Endothelial cell of umbilical vein (primary cell): ENCODE data around the gene EDRF1. TPM values are rescaled to one million over a fixed set of nuclear protein-coding genes. Genes with fewer than 3 reads are reported as not detected.

Source experiments
- BruUV-seq: library from RNA; stranded (reverse); fragments of 400-500 nt; replicated peaks from 2 replicates; lab custom pipeline; 2021; lab: Mats Ljungman, UMichigan
- CTCF ChIA-PET: fragments of 300-600, 350-600 bp; sonication (Branson Sonifier 250); formaldehyde crosslinking; loops from one replicate; lab custom pipeline; 2021; ENCODE audit warnings: antibody characterized with exemption, inconsistent platforms; lab: Charles Lee
- POLR2A ChIA-PET: fragments of 300-600, 350-600 bp; sonication (Branson Sonifier 250); formaldehyde crosslinking; loops from one replicate; lab custom pipeline; 2021; ENCODE audit warnings: antibody characterized with exemption, inconsistent platforms; lab: Charles Lee
- DNase-seq: peaks from one replicate; pipeline ENCODE4 v3.0.0-alpha.2; 2011; ENCODE audit warnings: low read depth, low spot score
- FAIRE-seq: peaks from 2 replicates; lab custom pipeline; 2011; peaks lifted over from hg19 to GRCh38; lab: Jason Lieb, UNC
- H2AFZ ChIP-seq: 2 replicates; pipeline ENCODE4 v1.6.0; 2012; ENCODE audit warnings: low read depth, low read length, control low read depth, inconsistent platforms
- H3K27ac ChIP-seq: 2 replicates; pipeline ENCODE4 v1.5.1; 2011; ENCODE audit warnings: low read depth, mild to moderate bottlenecking, control low read depth, low read length, moderate library complexity; ENCODE audit not compliant: insufficient read depth
- H3K27me3 ChIP-seq, 2 experiments: 2 replicates each; pipeline versions ENCODE4 v1.6.0 to v1.6.1; 2011; ENCODE audit warnings: low read length in 2 of 2, mixed read lengths in 1 of 2; ENCODE audit not compliant: control insufficient read depth in 2 of 2, insufficient read depth in 2 of 2
- H3K36me3 ChIP-seq, 2 experiments: 2 replicates in 1 of 2; 3 replicates in 1 of 2; pipeline ENCODE4 v1.5.1; 2011; ENCODE audit warnings: low read length in 2 of 2, mild to moderate bottlenecking in 1 of 2, moderate library complexity in 1 of 2; ENCODE audit not compliant: control insufficient read depth in 2 of 2, insufficient read depth in 2 of 2; ENCODE audit errors: extremely low read depth in 1 of 2
- H3K4me1 ChIP-seq: 3 replicates; pipeline ENCODE4 v1.5.1; 2011; ENCODE audit warnings: mild to moderate bottlenecking, low read length; ENCODE audit not compliant: control insufficient read depth, insufficient read depth; ENCODE audit errors: extremely low read depth
- H3K4me2 ChIP-seq: 2 replicates; pipeline ENCODE4 v1.6.1; 2011; ENCODE audit warnings: low read length, control low read depth, mixed read lengths; ENCODE audit not compliant: insufficient read depth
- H3K4me3 ChIP-seq, 3 experiments: fragments of 200-600 bp in 1 of 3; sonication (generic), shearing (Covaris generic) in 1 of 3; replicated peaks in 1 of 3; 2 replicates each; pipeline ENCODE4 v1.5.1; 2011 to 2016; ENCODE audit warnings: control low read depth in 3 of 3, low read length in 3 of 3, mild to moderate bottlenecking in 2 of 3, inconsistent platforms in 1 of 3, low read depth in 1 of 3, moderate library complexity in 1 of 3; ENCODE audit not compliant: insufficient read depth in 1 of 3
- H3K79me2 ChIP-seq: 2 replicates; pipeline ENCODE4 v1.6.0; 2012; ENCODE audit warnings: low read length, inconsistent platforms; ENCODE audit not compliant: control insufficient read depth, insufficient read depth
- H3K9ac ChIP-seq: replicated peaks from 2 replicates; pipeline ENCODE3; 2011; ENCODE audit warnings: low read length, control low read depth; ENCODE audit not compliant: insufficient read depth; ENCODE audit errors: extremely low read depth
- H3K9me1 ChIP-seq: replicated peaks from 3 replicates; pipeline ENCODE4 v1.6.0; 2011; ENCODE audit warnings: mild to moderate bottlenecking, low read length; ENCODE audit not compliant: control insufficient read depth, insufficient read depth; ENCODE audit errors: extremely low read depth
- H3K9me3 ChIP-seq: replicated peaks from 2 replicates; pipeline ENCODE4 v1.5.1; 2012; ENCODE audit warnings: low read length, inconsistent platforms; ENCODE audit not compliant: control insufficient read depth, insufficient read depth
- H4K20me1 ChIP-seq: replicated peaks from 2 replicates; pipeline ENCODE3; 2011; ENCODE audit warnings: mild to moderate bottlenecking, low read length; ENCODE audit not compliant: control insufficient read depth, insufficient read depth; ENCODE audit errors: extremely low read depth
- EZH2 ChIP-seq: IDR thresholded peaks from 2 replicates; pipeline ENCODE4 v1.6.1; 2012; ENCODE audit warnings: borderline replicate concordance, low read depth, mild to moderate bottlenecking, moderate library complexity, low read length, inconsistent platforms; ENCODE audit not compliant: severe bottlenecking
- FOS ChIP-seq: IDR thresholded peaks from 2 replicates; pipeline ENCODE4 v1.6.1; 2011; ENCODE audit warnings: mild to moderate bottlenecking, low read length, moderate library complexity, borderline replicate concordance; ENCODE audit not compliant: insufficient read depth
- GATA2 ChIP-seq: IDR thresholded peaks from 2 replicates; pipeline ENCODE4 v1.7.0; 2011; ENCODE audit warnings: low read depth, mild to moderate bottlenecking, moderate library complexity, mixed read lengths, low read length; ENCODE audit not compliant: insufficient read length, insufficient read depth
- JUN ChIP-seq: IDR thresholded peaks from 2 replicates; pipeline ENCODE4 v1.6.1; 2011; ENCODE audit warnings: borderline replicate concordance, low read depth; ENCODE audit not compliant: insufficient read length, insufficient read depth
- MAX ChIP-seq: IDR thresholded peaks from 2 replicates; pipeline ENCODE4 v1.6.1; 2011; ENCODE audit not compliant: insufficient read depth, insufficient read length
- MYC ChIP-seq: IDR thresholded peaks from one replicate; pipeline ENCODE4 v1.6.1; 2011; ENCODE audit warnings: mild to moderate bottlenecking, low read depth, low read length
- POLR2A ChIP-seq: IDR thresholded peaks from 2 replicates; pipeline ENCODE4 v1.6.1; 2012; ENCODE audit warnings: low read depth, mild to moderate bottlenecking, control low read depth, low read length
- POLR2AphosphoS5 ChIP-seq: IDR thresholded peaks from 2 replicates; pipeline ENCODE4 v1.6.1; 2012; ENCODE audit warnings: low read depth, mild to moderate bottlenecking, control low read depth, low read length, moderate library complexity; ENCODE audit not compliant: insufficient read depth
- dilution Hi-C: fragments of 300-500 bp; cut with MboI; formaldehyde crosslinking; loops from one replicate; pipeline ENCODE4 v1.15.0; 2019; ENCODE audit warnings: low sequenced_read_pairs; ENCODE audit not compliant: extremely low pct_ligation_motif_present
- intact Hi-C: fragments of 100-400 bp; cut with micrococcal nuclease; formaldehyde crosslinking; loops from one replicate; pipeline ENCODE4 v1.10.0; 2022
- polyA plus RNA-seq, 4 experiments: library from polyadenylated mRNA; depleted of rRNA in 3 of 4; stranded (reverse) in 3 of 4; unstranded in 1 of 4; fragments of >200 nt; gene quantifications; 2 replicates each; pipeline versions ENCODE4 v1.2.1 to v1.2.3, GENCODE V29; 2011 to 2012; ENCODE audit warnings: missing spikeins in 1 of 4
- total RNA-seq: library from RNA; stranded (reverse); gene quantifications from 2 replicates; pipeline ENCODE4 v1.2.3, GENCODE V29; 2021
- TF ChIP-seq, protein P1 (sequence below), 2 donors: IDR thresholded peaks; 1 replicate in 1 of 2; 2 replicates in 1 of 2; pipeline ENCODE4 v1.5.1; 2011; ENCODE audit warnings: low read length in 2 of 2, mild to moderate bottlenecking in 2 of 2, moderate library complexity in 2 of 2, control low read depth in 1 of 2, inconsistent platforms in 1 of 2, low read depth in 1 of 2; ENCODE audit not compliant: insufficient read depth in 1 of 2; ENCODE audit errors: extremely low read depth in 1 of 2

EDRF1 gene
- total and polyA plus RNA-seq, 2 donors (not counting 3 experiments of a cell fraction or from before 2014, with no cell fraction given): 11.6 to 27.8 TPM

- no peaks in the 10 kb centered on the region for H3K9me3 ChIP-seq
- TF ChIP-seq POLR2A (no peak), FOS (no peak), MYC (no peak), GATA2 (no peak), POLR2AphosphoS5 (no peak), MAX (no peak), EZH2 (no peak), JUN (no peak)
- TF ChIP-seq, protein P1, sequence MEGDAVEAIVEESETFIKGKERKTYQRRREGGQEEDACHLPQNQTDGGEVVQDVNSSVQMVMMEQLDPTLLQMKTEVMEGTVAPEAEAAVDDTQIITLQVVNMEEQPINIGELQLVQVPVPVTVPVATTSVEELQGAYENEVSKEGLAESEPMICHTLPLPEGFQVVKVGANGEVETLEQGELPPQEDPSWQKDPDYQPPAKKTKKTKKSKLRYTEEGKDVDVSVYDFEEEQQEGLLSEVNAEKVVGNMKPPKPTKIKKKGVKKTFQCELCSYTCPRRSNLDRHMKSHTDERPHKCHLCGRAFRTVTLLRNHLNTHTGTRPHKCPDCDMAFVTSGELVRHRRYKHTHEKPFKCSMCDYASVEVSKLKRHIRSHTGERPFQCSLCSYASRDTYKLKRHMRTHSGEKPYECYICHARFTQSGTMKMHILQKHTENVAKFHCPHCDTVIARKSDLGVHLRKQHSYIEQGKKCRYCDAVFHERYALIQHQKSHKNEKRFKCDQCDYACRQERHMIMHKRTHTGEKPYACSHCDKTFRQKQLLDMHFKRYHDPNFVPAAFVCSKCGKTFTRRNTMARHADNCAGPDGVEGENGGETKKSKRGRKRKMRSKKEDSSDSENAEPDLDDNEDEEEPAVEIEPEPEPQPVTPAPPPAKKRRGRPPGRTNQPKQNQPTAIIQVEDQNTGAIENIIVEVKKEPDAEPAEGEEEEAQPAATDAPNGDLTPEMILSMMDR (IDR thresholded peaks at IDR 0.05; ENCODE audit: extremely low read depth in 1 of 2, insufficient read depth in 1 of 2, low read depth in 1 of 2, low read length in 2 of 2): no peak
- dilution Hi-C loops: no loop called here
- no TSS peak for BruUV-seq
- no peaks in the 10 kb centered on the region for H3K36me3 ChIP-seq
- no peaks in the 10 kb centered on the region for H3K9me1 ChIP-seq
- no peak overlapping the region for H3K9ac ChIP-seq
- intact Hi-C loops: no loop called here
- POLR2A ChIA-PET: no interaction called here
- no peaks in the 10 kb centered on the region for H3K79me2 ChIP-seq
- no peaks in the 10 kb centered on the region for H3K4me1 ChIP-seq
- no peak overlapping the region for H3K27ac ChIP-seq
- FAIRE-seq (no peak), DNase-seq (no peak)
- H3K4me2 ChIP-seq: no peak overlapping the region
- H3K27me3 ChIP-seq: peaks cover 0 to 2% of the 10 kb centered on the region in 2 experiments
- no peak overlapping the region for H2AFZ ChIP-seq
- H3K4me3 ChIP-seq: no peak overlapping the region
- CTCF ChIA-PET: no interaction called here
- no peaks in the 10 kb centered on the region for H4K20me1 ChIP-seq
These were observed 58.3 kb downstream of the EDRF1 start for GRCh38 chr10:125777806-125778205.
